OCI-LY1 (cell line): Measurements from ENCODE around the gene SPAG6.

Source experiments
- H2AFZ ChIP-seq: fragments of 200-600 bp; sonication (generic), shearing (Covaris generic); 2 replicates; pipeline ENCODE4 v1.6.0; 2014; ENCODE audit warnings: antibody characterized with exemption, mild to moderate bottlenecking, low read length
- H3F3A ChIP-seq: fragments of 200-600 bp; sonication (generic), shearing (Covaris generic); 2 replicates; pipeline ENCODE4 v1.6.0; 2014; ENCODE audit warnings: mild to moderate bottlenecking, antibody characterized with exemption, low read length, moderate library complexity; ENCODE audit not compliant: insufficient read depth
- H3K27ac ChIP-seq: fragments of 200-600 bp; sonication (generic); 2 replicates; pipeline ENCODE4 v1.5.1; 2014; ENCODE audit warnings: low read length, mixed run types, mild to moderate bottlenecking, low read depth; ENCODE audit not compliant: poor library complexity, severe bottlenecking
- H3K27me3 ChIP-seq: fragments of 200-600 bp; sonication (generic); 2 replicates; pipeline ENCODE4 v1.6.0; 2014; ENCODE audit warnings: antibody characterized with exemption, mild to moderate bottlenecking, low read length, moderate library complexity; ENCODE audit not compliant: insufficient read depth
- H3K36me3 ChIP-seq: fragments of 200-600 bp; sonication (generic); 2 replicates; pipeline ENCODE4 v1.6.1; 2014; ENCODE audit warnings: mild to moderate bottlenecking, antibody characterized with exemption, low read length, moderate library complexity, mixed read lengths; ENCODE audit not compliant: insufficient read depth
- H3K4me1 ChIP-seq: fragments of 200-600 bp; sonication (generic); 2 replicates; pipeline ENCODE4 v1.5.1; 2014; ENCODE audit warnings: mild to moderate bottlenecking, low read length, moderate library complexity; ENCODE audit not compliant: insufficient read depth, severe bottlenecking
- H3K4me2 ChIP-seq: fragments of 200-600 bp; sonication (generic), shearing (Covaris generic); 2 replicates; pipeline ENCODE4 v1.6.1; 2014; ENCODE audit warnings: low read length
- H3K4me3 ChIP-seq: fragments of 200-600 bp; sonication (generic); 2 replicates; pipeline ENCODE4 v1.5.1; 2014; ENCODE audit warnings: low read length, low read depth, mild to moderate bottlenecking, mixed read lengths; ENCODE audit not compliant: poor library complexity, severe bottlenecking
- H3K79me2 ChIP-seq: fragments of 200-600 bp; shearing (Covaris generic); 2 replicates; pipeline ENCODE4 v1.6.1; 2016; ENCODE audit warnings: mixed run types, low read length, mixed read lengths; ENCODE audit not compliant: insufficient read depth
- H3K9ac ChIP-seq: fragments of 200-600 bp; sonication (generic), shearing (Covaris generic); 2 replicates; pipeline ENCODE4 v1.6.1; 2014; ENCODE audit warnings: mild to moderate bottlenecking, low read length, mixed read lengths
- H3K9me2 ChIP-seq: fragments of 200-600 bp; sonication (generic), shearing (Covaris generic); 2 replicates; pipeline ENCODE4 v1.6.1; 2014; ENCODE audit warnings: low read depth, mild to moderate bottlenecking, low read length, mixed read lengths
- H3K9me3 ChIP-seq: fragments of 200-600 bp; shearing (Covaris generic); 2 replicates; pipeline ENCODE4 v1.6.1; 2014; ENCODE audit warnings: low read length, mixed read lengths
- H4K20me1 ChIP-seq: fragments of 200-600 bp; sonication (generic), shearing (Covaris generic); 2 replicates; pipeline ENCODE4 v1.6.0; 2016; ENCODE audit warnings: mild to moderate bottlenecking, low read length; ENCODE audit not compliant: insufficient read depth
- EZH2 ChIP-seq: fragments of 200-600 bp; sonication (generic), shearing (Covaris generic); IDR thresholded peaks from 2 replicates; pipeline ENCODE4 v1.8.0; 2017; ENCODE audit warnings: borderline replicate concordance, mixed run types, mild to moderate bottlenecking, antibody characterized with exemption, low read length, moderate library complexity, mixed read lengths
- TF ChIP-seq, protein P1 (sequence below): fragments of 200-600 bp; sonication (generic), shearing (Covaris generic); IDR thresholded peaks from 2 replicates; pipeline ENCODE4 v1.5.1; 2017; ENCODE audit warnings: mild to moderate bottlenecking, antibody characterized with exemption, low read length, moderate library complexity, mixed read lengths

SPAG6 gene

DNA sequence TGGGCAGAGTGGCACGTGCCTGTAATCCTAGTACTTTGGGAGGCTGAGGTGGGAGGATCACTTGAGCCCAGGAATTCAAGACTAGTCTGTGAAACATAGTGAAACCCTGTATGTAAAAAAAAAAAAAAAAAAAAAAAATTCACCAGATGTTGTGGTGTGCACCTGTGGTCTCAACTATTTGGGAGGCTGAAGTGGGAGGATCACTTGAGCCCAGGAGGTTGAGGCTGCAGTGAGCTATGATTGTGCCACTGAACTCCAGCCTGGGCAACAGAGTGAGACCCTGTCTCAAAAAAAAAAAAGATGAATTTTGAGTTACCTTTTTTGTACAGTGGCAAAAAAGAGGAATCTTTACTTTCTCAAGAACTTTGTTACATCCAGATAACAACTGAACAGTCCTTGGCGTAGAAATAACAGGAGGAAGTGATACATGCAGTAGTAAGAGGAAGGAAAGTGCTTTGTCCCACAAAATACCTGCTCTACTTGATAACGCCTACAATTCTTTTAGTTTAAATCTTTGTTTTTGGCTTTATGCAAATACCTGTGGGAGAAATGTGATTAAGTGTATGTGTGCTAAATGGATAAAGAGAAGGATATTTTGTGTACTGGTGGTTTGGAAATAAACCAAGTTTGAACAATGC, 29.3 kb downstream of the SPAG6 start:
- H3K4me3 ChIP-seq: no peak overlapping the region
- H3K9me3 ChIP-seq: no peaks in the 10 kb centered on the region
- no peak overlapping the region for H3K27ac ChIP-seq
- H3K9ac ChIP-seq: no peak overlapping the region
- H3K4me1 ChIP-seq: no peaks in the 10 kb centered on the region
- H3F3A ChIP-seq: no peaks in the 10 kb centered on the region
- H3K4me2 ChIP-seq: no peak overlapping the region
- H3K79me2 ChIP-seq: no peaks in the 10 kb centered on the region
- no peak for TF ChIP-seq EZH2
- TF ChIP-seq, protein P1, sequence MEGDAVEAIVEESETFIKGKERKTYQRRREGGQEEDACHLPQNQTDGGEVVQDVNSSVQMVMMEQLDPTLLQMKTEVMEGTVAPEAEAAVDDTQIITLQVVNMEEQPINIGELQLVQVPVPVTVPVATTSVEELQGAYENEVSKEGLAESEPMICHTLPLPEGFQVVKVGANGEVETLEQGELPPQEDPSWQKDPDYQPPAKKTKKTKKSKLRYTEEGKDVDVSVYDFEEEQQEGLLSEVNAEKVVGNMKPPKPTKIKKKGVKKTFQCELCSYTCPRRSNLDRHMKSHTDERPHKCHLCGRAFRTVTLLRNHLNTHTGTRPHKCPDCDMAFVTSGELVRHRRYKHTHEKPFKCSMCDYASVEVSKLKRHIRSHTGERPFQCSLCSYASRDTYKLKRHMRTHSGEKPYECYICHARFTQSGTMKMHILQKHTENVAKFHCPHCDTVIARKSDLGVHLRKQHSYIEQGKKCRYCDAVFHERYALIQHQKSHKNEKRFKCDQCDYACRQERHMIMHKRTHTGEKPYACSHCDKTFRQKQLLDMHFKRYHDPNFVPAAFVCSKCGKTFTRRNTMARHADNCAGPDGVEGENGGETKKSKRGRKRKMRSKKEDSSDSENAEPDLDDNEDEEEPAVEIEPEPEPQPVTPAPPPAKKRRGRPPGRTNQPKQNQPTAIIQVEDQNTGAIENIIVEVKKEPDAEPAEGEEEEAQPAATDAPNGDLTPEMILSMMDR: no peak
- H3K9me2 ChIP-seq: no peaks in the 10 kb centered on the region
- no peaks in the 10 kb centered on the region for H4K20me1 ChIP-seq
- H3K36me3 ChIP-seq: no peaks in the 10 kb centered on the region
- no peak overlapping the region for H2AFZ ChIP-seq
- no peaks in the 10 kb centered on the region for H3K27me3 ChIP-seq

GRCh38 chr10:22379059-22379458, 33.8 kb downstream of the SPAG6 start:
- Histone ChIP-seq H2AFZ (no peak overlapping the region), H3K4me2 (no peak overlapping the region)

DNA sequence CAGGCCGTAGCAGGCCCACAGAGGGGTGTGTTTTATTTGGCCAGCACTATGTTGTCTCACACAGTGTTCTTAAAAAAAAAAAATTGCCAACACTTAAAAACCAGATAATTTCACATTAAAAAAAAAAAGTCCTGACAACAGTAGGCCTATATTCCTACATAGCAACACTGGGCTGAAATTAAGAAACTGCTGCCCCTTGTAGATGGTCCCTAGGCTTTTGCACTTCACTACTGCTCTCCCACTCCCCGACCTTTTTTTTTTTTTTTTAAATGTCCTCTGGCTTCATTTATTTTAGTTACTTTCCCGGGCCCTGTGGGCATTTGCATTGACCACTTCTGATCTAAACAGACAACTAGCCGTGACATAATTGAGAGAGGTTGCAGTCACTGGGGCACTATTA, 36.0 kb downstream of the SPAG6 start:
- TF ChIP-seq, protein P1: no peak
- no peak for TF ChIP-seq EZH2
- Histone ChIP-seq H3K9ac (no peak overlapping the region), H3K4me3 (no peak overlapping the region), H3K36me3 (no peaks in the 10 kb centered on the region), H4K20me1 (no peaks in the 10 kb centered on the region), H3K4me1 (no peaks in the 10 kb centered on the region), H3K27me3 (no peaks in the 10 kb centered on the region), H3F3A (no peaks in the 10 kb centered on the region), H3K79me2 (no peaks in the 10 kb centered on the region), H2AFZ (no peak overlapping the region), H3K27ac (no peak overlapping the region), H3K9me2 (no peaks in the 10 kb centered on the region), H3K9me3 (no peaks in the 10 kb centered on the region), H3K4me2 (no peak overlapping the region)

More at GRCh38 chr10:22379059-22379458, 33.8 kb downstream of the SPAG6 start:
- no peaks in the 10 kb centered on the region for H3K9me3 ChIP-seq
- no peak overlapping the region for H3K4me3 ChIP-seq
- no peaks in the 10 kb centered on the region for H3F3A ChIP-seq
- no peaks in the 10 kb centered on the region for H3K27me3 ChIP-seq
- H3K9ac ChIP-seq: no peak overlapping the region
- H3K9me2 ChIP-seq: no peaks in the 10 kb centered on the region
- H3K4me1 ChIP-seq: no peaks in the 10 kb centered on the region
- H3K36me3 ChIP-seq: no peaks in the 10 kb centered on the region
- no peaks in the 10 kb centered on the region for H4K20me1 ChIP-seq
- no peak overlapping the region for H3K27ac ChIP-seq
- TF ChIP-seq EZH2: no peak
- TF ChIP-seq, protein P1: no peak
- H3K79me2 ChIP-seq: no peaks in the 10 kb centered on the region
